Dendritic cell treated with granulocyte-macrophage colony-stimulating factor and Interleukin-4, amounts not matched to agents 40 ng/mL and 50 ng/mL, for 4 days (primary cell): ENCODE results near the gene TSPAN17.

Experiments used
- H3K27ac Mint-ChIP-seq: one replicate; pipeline ENCODE4 v1.8.0; 2022; ENCODE audit warnings: mild to moderate bottlenecking, mixed read lengths
- H3K27me3 Mint-ChIP-seq: one replicate; pipeline ENCODE4 v1.8.0; 2022; ENCODE audit warnings: mild to moderate bottlenecking, mixed read lengths
- H3K36me3 Mint-ChIP-seq: one replicate; pipeline ENCODE4 v1.8.0; 2022; ENCODE audit warnings: low read depth, mixed read lengths
- H3K4me1 Mint-ChIP-seq: one replicate; pipeline ENCODE4 v1.8.0; 2022; ENCODE audit warnings: low read depth, mixed read lengths
- H3K4me3 Mint-ChIP-seq: one replicate; pipeline ENCODE4 v1.8.0; 2022; ENCODE audit warnings: mild to moderate bottlenecking, moderate library complexity, mixed read lengths
- H3K9me3 Mint-ChIP-seq: one replicate; pipeline ENCODE4 v1.8.0; 2022; ENCODE audit warnings: mixed read lengths
- intact Hi-C: fragments of 100-400 bp; cut with micrococcal nuclease; formaldehyde crosslinking; loops from one replicate; pipeline ENCODE4 v1.15.0; 2022

TSPAN17 gene

DNA sequence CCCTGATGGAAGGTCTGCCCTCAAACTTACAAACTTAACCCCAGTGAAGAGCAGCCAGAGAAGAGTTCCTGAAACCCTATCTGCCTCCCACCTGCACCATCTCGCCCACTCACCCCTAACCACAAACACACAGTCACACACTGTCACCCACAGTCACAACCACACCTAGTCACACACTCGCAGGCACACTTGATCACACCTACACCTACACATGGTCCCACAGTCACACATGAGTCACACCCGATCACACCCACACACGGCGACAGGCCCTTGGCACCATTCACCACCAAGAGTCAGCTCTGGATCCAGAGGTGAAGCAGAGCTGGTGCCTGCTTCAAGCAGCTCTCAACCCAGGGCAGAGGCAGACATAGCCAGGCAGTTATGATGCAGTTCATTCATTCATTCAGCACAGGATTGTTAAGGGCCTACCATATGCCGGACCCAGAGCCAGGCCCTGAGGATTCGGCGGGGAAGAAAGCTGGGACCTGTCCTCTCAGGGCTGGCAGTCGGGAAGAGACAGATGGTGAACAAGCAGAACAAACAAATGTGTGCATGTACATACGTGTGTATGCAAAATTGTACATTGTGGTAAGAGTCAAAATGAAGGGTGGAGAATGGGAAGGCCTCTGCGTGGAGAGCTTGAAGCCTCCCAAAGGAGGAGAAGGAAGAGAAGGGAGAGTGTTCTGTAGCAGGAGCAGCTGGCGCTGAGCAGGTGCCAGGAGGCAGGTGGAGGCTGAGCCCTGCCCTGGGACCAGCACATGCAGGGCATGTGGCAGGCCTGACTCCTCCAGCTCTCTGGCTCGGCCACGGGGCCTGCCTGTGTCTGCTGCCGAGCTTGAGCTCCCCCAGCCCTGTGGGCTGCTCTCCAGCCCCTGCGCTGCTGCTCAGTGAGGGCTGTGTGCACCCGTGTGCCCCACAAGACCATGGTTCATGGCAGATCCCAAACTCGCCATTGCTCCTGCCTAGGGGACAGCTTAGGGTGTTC, 6.4 kb downstream of the TSPAN17 start:
- Mint-ChIP-seq H3K36me3 (peaks cover 49% of the 10 kb centered on the region), H3K9me3 (no peaks in the 10 kb centered on the region), H3K27ac (peak overlapping the region; percentile 3), H3K4me1 (peaks cover 45% of the 10 kb centered on the region), H3K27me3 (peaks cover 2% of the 10 kb centered on the region), H3K4me3 (no peak overlapping the region)
- intact Hi-C loops = no loop called here

DNA sequence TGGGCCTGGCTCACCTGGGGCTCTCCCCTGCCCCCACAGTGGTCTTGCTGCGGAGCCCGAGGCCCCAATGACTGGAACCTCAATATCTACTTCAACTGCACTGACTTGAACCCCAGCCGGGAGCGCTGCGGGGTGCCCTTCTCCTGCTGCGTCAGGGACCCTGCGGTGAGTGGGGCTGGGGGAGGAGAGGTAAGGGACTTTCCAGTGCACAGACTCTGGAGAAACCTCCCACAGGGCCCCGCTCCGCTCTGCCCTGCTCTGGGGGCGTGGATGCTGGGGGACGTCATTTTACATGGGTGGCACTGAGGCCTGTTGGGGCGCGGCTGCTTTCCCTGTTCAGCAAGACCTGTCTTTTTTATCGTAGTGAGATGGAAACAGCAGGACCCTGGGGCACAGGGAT, 7.6 kb downstream of the TSPAN17 start:
- H3K4me1 Mint-ChIP-seq = peaks cover 49% of the 10 kb centered on the region
- no peak overlapping the region for H3K4me3 Mint-ChIP-seq

DNA sequence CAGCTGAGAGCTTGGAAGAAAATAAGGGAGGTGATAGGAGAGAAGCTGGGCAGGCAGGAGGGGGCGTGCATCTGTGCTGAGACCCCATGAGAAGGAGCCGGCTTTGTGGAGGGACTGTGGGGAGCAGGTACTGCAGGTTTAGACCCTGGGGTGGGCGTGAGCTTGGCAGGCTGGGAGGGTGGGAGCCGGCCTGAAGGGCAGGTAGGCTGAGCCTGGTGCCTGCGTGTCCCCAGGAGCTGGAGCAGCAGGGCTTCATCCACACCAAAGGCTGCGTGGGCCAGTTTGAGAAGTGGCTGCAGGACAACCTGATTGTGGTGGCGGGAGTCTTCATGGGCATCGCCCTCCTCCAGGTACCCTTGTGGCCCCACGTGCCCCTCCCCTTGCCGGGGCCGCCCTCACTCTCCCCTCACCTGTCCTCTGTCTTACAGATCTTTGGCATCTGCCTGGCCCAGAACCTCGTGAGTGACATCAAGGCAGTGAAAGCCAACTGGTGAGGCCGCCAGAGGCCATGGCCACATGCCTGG, 9.2 kb downstream of the TSPAN17 start:
- no peak overlapping the region for H3K4me3 Mint-ChIP-seq
- no peaks in the 10 kb centered on the region for H3K9me3 Mint-ChIP-seq
- intact Hi-C loops = loop anchor here (5.0 kb wide), 1 partner anchor 456 kb away; no protein-coding TSS in a partner anchor
- H3K27ac Mint-ChIP-seq = no peak overlapping the region
- H3K4me1 Mint-ChIP-seq = peaks cover 41% of the 10 kb centered on the region
- H3K36me3 Mint-ChIP-seq = peaks cover 49% of the 10 kb centered on the region
- H3K27me3 Mint-ChIP-seq = peaks cover 15% of the 10 kb centered on the region

More for the DNA sequence above, 7.6 kb downstream of the TSPAN17 start:
- H3K9me3 Mint-ChIP-seq = no peaks in the 10 kb centered on the region
- peaks cover 49% of the 10 kb centered on the region for H3K36me3 Mint-ChIP-seq
- intact Hi-C loops = loop anchor here (5.0 kb wide), 1 partner anchor 457 kb away; no protein-coding TSS in a partner anchor
- H3K27ac Mint-ChIP-seq = no peak overlapping the region
- H3K27me3 Mint-ChIP-seq = peaks cover 10% of the 10 kb centered on the region

DNA sequence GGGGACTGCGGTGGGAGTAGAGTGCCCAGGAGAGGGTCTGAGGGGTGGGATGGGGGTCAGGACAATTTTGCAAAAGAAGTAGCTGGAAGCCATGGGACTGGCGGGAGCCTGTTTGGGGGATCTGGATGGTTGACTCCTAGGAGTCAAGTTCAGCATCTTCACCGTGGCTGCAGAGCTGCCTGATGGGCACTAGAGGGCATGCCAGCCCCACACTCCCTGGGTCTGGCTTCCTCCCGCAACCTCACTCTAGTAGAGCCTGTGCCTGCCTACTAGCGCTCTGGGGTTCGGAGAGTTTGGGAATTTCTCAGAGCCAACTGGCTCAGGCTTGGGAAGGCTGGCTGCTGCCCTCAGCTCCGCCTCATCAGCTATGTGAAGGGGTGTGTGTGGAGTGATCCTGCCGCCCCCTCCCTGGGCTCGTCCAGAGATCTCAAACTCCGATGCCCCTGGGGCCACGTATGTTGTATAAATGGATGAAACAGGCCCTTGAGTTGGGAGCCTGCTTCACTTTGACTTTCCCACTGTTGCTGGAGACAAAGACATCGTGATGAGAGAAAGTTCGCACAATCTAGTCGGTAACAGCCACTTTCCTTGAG, 10.8 kb downstream of the TSPAN17 start:
- peaks cover 23% of the 10 kb centered on the region for H3K27me3 Mint-ChIP-seq
- peaks cover 44% of the 10 kb centered on the region for H3K36me3 Mint-ChIP-seq
- H3K9me3 Mint-ChIP-seq = no peaks in the 10 kb centered on the region
- no peak overlapping the region for H3K4me3 Mint-ChIP-seq
- H3K4me1 Mint-ChIP-seq = peaks cover 31% of the 10 kb centered on the region
- intact Hi-C loops = loop anchor here (5.0 kb wide), 1 partner anchor 454 kb away; no protein-coding TSS in a partner anchor
- no peak overlapping the region for H3K27ac Mint-ChIP-seq

DNA sequence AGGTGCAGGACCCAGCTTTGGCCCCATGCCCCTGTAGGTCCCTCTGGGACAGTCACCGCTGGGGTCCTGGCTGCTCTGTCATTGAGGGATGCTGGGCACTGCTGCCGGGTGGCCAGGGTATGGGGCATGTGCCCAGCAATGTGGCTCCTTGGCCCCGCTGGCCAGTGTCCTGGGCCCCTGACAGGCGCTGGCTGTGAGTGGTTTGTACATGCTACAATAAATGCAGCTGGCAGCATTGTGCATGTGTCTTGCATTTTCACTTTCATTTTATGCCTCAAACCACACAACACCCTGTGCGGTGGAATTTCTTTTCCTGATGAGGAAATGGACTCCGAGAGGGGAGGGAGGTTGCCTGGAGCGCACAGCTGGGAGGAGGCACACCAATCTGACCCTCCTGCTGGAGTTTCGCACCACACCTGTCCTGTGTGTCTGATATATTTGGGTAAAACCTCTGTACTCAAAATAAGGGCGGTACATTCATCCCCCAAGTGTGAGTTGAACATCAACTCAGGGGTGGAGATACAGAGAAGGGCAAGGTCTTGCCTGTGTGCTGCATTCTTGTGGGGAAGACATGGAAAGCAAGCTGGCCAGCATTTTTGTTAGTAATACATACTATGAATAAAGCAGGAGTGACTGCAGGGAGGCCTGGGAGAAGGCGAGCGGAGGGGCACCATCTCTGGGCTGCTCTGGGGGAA, 11.7 kb downstream of the TSPAN17 start:
- Mint-ChIP-seq H3K4me1 (peaks cover 23% of the 10 kb centered on the region), H3K4me3 (peak overlapping the region; percentile 54), H3K27me3 (peaks cover 31% of the 10 kb centered on the region), H3K27ac (peak overlapping the region; percentile 8), H3K9me3 (no peaks in the 10 kb centered on the region), H3K36me3 (peaks cover 35% of the 10 kb centered on the region)
- intact Hi-C loops = loop anchor here (5.0 kb wide), 1 partner anchor 453 kb away; no protein-coding TSS in a partner anchor

DNA sequence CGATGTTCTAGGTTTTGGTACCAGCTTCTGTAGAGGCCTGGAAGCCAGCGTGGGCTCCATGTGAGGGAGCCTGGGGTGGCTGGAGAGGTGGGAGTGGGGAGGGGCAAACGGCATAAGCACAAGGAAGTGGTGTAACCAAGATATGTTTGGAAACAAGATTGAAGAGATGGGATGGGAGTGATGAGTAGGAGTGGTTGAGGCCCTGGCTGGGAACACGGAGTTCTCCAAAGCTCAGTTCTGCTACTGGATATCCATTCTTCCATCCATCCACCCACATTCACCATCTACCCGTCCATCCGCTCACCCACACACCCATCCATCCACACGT, 12.2 kb downstream of the TSPAN17 start:
- H3K4me1 Mint-ChIP-seq = peaks cover 23% of the 10 kb centered on the region

DNA sequence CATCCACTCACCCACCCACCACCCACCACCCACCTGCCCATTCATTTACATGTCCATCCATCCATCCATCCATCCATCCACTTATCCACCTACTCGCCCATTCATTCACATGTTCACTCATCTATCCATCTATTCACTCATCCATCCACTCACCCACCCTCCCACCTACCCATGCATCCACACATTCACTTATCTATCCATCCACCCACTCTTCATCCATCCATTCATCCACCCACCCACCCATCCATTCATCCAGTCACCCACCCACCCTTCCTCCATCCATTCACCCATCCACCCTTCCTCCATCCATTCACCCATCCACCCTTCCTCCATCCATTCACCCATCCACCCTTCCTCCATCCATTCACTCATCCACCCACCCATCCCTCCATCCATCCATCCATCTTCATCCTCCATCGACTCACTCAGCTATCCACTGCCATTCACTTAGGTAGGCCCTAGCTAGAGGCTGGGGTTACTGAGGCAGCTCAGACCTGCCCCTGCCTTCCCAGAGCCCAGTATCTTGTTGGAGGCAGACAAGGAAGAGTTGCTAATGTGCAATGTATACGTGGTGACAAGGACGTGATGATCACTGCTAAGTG, 12.7 kb downstream of the TSPAN17 start:
- Mint-ChIP-seq H3K4me1 (peaks cover 23% of the 10 kb centered on the region), H3K9me3 (no peaks in the 10 kb centered on the region), H3K27ac (no peak overlapping the region), H3K36me3 (peaks cover 28% of the 10 kb centered on the region), H3K4me3 (no peak overlapping the region), H3K27me3 (peaks cover 40% of the 10 kb centered on the region)
- intact Hi-C loops = loop anchor here (2.0 to 5.0 kb wide), 2 partner anchors 299 to 452 kb away; no protein-coding TSS in a partner anchor

More for the DNA sequence above, 12.2 kb downstream of the TSPAN17 start:
- no peak overlapping the region for H3K4me3 Mint-ChIP-seq
- intact Hi-C loops = loop anchor here (5.0 kb wide), 1 partner anchor 453 kb away; no protein-coding TSS in a partner anchor
- no peaks in the 10 kb centered on the region for H3K9me3 Mint-ChIP-seq
- H3K27ac Mint-ChIP-seq = no peak overlapping the region
- peaks cover 37% of the 10 kb centered on the region for H3K27me3 Mint-ChIP-seq
- peaks cover 33% of the 10 kb centered on the region for H3K36me3 Mint-ChIP-seq

DNA sequence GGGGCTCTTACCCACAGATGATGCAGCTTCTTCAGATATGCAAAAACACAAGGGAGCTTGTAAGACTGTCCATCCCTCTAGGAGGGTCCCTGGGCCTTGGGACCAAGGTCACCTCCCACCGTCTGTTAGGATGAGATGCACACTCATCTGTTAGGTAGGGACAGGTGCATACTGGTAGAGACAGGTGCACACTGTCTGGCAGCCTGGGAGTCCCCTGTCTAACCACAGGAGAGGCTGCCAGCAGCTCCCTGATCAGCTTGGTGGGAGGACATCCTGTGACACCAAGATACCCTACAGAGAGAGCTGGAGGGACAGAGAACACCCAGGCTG, 13.2 kb downstream of the TSPAN17 start:
- intact Hi-C loops = loop anchor here (2.0 kb wide), 1 partner anchor 298 kb away; no protein-coding TSS in a partner anchor
- Mint-ChIP-seq H3K27me3 (peaks cover 45% of the 10 kb centered on the region), H3K9me3 (no peaks in the 10 kb centered on the region), H3K36me3 (peaks cover 23% of the 10 kb centered on the region), H3K4me1 (peaks cover 23% of the 10 kb centered on the region), H3K27ac (no peak overlapping the region), H3K4me3 (no peak overlapping the region)

DNA sequence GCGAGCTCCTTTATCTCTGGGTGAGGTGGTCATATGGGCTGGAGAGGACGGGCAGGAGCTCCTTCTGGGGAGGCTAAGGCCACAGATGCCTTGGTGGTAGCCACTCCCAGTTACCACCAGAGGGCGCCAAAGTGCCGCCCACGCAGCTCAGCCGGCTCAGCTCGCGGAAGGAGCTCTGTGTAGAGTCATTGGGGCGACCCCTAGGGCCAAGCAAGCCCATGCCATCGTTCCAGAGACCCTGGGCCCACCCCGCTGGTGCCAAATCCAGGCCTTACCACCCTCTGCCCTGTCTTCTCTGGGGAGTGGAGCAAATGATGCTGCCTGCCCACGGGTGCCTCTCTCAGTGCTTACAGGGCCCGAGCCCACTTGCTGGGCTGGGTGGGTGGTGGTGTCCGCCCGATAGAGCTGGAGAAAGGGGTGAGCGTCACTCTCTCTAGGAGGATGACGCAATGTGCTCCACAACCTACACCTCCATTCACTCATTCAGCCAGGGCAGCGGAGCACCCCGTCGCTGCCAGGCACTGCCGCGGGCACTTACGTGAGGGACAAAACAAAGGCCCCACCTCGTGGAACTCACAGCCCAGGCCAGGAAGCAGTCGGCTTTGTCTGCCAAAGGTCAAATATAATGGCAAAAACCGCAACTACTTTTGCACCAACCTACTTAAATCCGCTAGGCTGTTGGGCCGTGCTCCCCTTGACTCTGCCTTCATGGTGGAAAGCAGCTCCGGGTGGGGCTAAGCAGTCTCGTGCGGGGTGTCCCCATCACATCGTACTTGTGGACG, 13.8 kb downstream of the TSPAN17 start:
- Mint-ChIP-seq H3K27me3 (peaks cover 47% of the 10 kb centered on the region), H3K9me3 (no peaks in the 10 kb centered on the region), H3K4me1 (peaks cover 23% of the 10 kb centered on the region), H3K27ac (no peak overlapping the region), H3K36me3 (peaks cover 18% of the 10 kb centered on the region), H3K4me3 (no peak overlapping the region)
- intact Hi-C loops = loop anchor here (2.0 kb wide), 1 partner anchor 298 kb away; no protein-coding TSS in a partner anchor

DNA sequence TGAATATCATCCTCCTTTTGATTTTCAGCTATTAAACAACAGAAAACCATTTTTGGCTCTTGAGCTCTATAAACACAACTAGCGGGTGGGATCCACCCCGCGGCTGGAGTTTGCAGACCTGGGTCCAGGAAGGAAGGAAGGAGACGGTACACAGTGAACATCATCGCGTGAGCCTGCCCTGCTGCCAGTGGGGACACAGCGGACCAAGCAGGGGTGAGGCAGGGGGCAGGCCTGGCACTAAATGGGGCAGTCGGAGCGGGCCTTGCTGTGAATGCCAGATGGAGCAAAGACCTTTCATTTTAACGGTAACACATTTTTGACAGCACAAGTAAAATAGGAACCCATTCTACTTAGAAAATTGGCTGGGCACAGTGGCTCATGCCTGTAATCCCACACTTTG, 14.4 kb downstream of the TSPAN17 start:
- peaks cover 23% of the 10 kb centered on the region for H3K4me1 Mint-ChIP-seq
- intact Hi-C loops = loop anchor here (2.0 kb wide), 1 partner anchor 297 kb away; no protein-coding TSS in a partner anchor
- peaks cover 11% of the 10 kb centered on the region for H3K36me3 Mint-ChIP-seq
- H3K9me3 Mint-ChIP-seq = no peaks in the 10 kb centered on the region
- peaks cover 50% of the 10 kb centered on the region for H3K27me3 Mint-ChIP-seq
- H3K4me3 Mint-ChIP-seq = no peak overlapping the region
- no peak overlapping the region for H3K27ac Mint-ChIP-seq

DNA sequence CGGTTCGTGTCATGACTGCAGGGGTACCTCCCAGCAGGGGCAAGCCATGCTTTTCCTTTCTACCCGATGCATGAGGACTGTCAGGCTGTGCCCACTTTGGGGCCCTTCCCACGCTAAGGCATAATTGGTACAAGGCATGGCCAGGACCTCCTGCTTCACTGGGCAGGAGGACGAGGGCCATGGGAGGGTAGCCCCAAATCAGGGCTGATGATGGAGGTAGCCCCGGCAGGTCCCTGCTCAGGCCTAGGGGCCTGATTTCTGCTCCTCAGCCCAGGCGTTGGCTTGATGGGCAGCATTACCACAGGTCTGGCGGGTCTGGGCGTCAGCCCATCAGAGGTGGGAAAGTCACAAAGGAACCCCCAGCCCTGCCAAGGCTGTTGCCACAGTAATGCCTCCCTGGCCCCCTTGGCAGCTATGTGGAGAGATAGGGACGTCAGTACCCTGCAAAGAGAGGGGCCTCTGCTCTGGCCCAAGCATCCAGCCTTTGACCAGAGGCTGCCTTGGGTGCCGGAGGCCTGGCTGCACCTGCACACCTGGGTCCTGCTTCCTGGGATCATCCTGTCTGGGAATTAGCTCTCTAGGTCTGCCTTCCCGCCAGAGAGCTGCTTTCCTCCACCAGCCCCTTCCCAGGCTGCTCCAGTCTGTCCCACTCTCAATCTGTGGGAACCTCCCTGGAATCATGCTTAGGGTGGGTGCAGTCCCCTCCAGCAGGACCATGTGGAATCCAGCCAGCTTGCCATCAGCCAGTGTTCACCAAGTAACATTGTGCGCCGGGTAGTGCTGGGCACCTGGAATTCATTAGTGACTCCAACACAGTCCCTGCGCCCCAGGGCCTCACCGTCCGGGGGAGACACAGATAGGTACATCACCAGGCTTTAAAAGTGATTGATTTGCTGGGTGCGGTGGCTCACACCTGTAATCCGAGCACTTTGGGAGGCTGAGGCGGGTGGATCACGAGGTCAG, 15.4 kb downstream of the TSPAN17 start:
- H3K4me1 Mint-ChIP-seq = peaks cover 22% of the 10 kb centered on the region
- peaks cover 52% of the 10 kb centered on the region for H3K27me3 Mint-ChIP-seq
- no peak overlapping the region for H3K27ac Mint-ChIP-seq
- intact Hi-C loops = no loop called here
- no peaks in the 10 kb centered on the region for H3K9me3 Mint-ChIP-seq
- H3K36me3 Mint-ChIP-seq = peaks cover 2% of the 10 kb centered on the region
- H3K4me3 Mint-ChIP-seq = no peak overlapping the region

DNA sequence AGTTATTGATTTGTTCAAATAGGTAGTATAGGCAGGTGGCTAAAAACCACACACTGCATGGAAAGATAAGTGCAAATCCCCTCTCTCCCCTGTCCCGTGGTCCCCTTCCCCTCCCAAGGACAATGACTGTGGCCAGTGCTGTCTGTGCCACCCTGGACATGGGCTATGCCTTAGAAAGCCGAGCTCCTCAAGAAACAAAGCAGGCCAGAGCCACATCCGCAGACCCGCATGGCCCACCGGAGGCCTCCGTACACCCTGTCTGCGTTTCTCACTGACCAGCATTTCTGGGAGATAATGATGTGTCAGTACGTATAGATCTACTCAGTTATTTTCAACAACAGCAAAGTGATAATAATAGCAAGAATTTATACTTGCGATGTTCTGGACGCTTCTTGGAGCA, 16.3 kb downstream of the TSPAN17 start:
- Mint-ChIP-seq H3K36me3 (no peaks in the 10 kb centered on the region), H3K4me1 (peaks cover 13% of the 10 kb centered on the region), H3K9me3 (no peaks in the 10 kb centered on the region), H3K4me3 (no peak overlapping the region), H3K27ac (no peak overlapping the region), H3K27me3 (peaks cover 58% of the 10 kb centered on the region)
- intact Hi-C loops = no loop called here
